Measurements from ENCODE around the gene MXD1. TPM values are rescaled to one million over a fixed set of nuclear protein-coding genes. Genes with fewer than 3 reads are reported as not detected.

The MXD1 gene
- total and polyA plus RNA-seq, 4 donors: 1.4 to 8.5 (median 5.8) TPM

DNA sequence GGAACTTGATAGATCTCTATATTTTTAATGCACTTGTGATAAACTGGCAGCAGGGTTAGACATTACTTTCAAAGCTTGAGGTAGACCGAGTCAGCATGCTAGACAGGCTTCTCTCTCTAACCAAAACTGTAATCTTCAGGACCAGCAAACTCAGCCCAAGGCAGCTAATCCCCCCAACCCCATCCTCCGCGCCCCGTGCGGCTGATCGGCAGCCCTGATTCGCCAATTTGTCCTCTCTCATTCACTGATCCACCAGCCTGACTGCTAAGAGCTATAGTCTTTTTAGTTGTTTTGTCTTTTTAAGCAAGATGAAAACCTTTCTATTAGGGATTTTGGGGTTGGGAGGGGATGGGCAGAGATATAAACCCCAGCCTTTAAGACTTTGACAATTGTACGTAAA, 25.8 kb downstream of the MXD1 start:
- Histone ChIP-seq H3K36me3 (ENCODE audit: control insufficient read depth in 4 of 4, insufficient read depth in 3 of 4, low read depth in 1 of 4, low read length in 3 of 4) (peaks cover 9 to 52% (median 34%) of the 10 kb centered on the region in 4 donors), H3K9me3 (ENCODE audit: control insufficient read depth in 4 of 4, low read length in 3 of 4) (no peaks in the 10 kb centered on the region), H3K27ac (ENCODE audit: low read depth in 1 of 2, low read length in 2 of 2) (no peak overlapping the region), H3K4me3 (ENCODE audit: low read depth in 1 of 3, low read length in 3 of 3) (no peak overlapping the region), H3K27me3 (ENCODE audit: control insufficient read depth in 4 of 4, insufficient read depth in 4 of 4, low read length in 3 of 4) (no peaks in the 10 kb centered on the region), H3K4me1 (ENCODE audit: control insufficient read depth in 4 of 4, insufficient read depth in 4 of 4, low read length in 3 of 4) (peaks cover 0 to 2% (median 0%) of the 10 kb centered on the region in 4 donors), H3K9ac (ENCODE audit: low read depth in 1 of 2, low read length in 2 of 2) (no peak overlapping the region)
- TF ChIP-seq ZBTB33 (IDR thresholded peaks at IDR 0.05) (no peak), JUND (IDR thresholded peaks at IDR 0.05) (no peak), ATF3 (IDR thresholded peaks at IDR 0.05) (no peak), EGR1 (IDR thresholded peaks at IDR 0.05; ENCODE audit: low read depth in 2 of 2) (no peak), FOXA2 (IDR thresholded peaks at IDR 0.05) (no peak), FOXA1 (IDR thresholded peaks at IDR 0.05) (no peak), RXRA (IDR thresholded peaks at IDR 0.05) (no peak), SP1 (IDR thresholded peaks at IDR 0.05) (no peak), HNF4G (IDR thresholded peaks at IDR 0.05) (no peak), GABPA (IDR thresholded peaks at IDR 0.05 in 1 of 2, conservative IDR thresholded peaks at IDR 0.05 in 1 of 2) (no peak), NR2F2 (IDR thresholded peaks at IDR 0.05) (no peak), RAD21 (IDR thresholded peaks at IDR 0.05) (no peak)
- no peak for DNase-seq (ENCODE audit: low spot score)
- 96% methylated on average over 8 of the region's 8 CpGs for WGBS

GRCh38 chr2:69943000-69943842, 28.3 kb downstream of the MXD1 start:
- 93% methylated on average over 11 of the region's 11 CpGs for WGBS
- Histone ChIP-seq H3K4me1 (ENCODE audit: control insufficient read depth in 4 of 4, insufficient read depth in 4 of 4, low read length in 3 of 4) (peaks cover 0 to 2% (median 0%) of the 10 kb centered on the region in 4 donors), H3K9ac (ENCODE audit: low read depth in 1 of 2, low read length in 2 of 2) (no peak overlapping the region), H3K27ac (ENCODE audit: low read depth in 1 of 2, low read length in 2 of 2) (peak overlapping the region in 1 of 2 donors; percentile 47), H3K27me3 (ENCODE audit: control insufficient read depth in 4 of 4, insufficient read depth in 4 of 4, low read length in 3 of 4) (no peaks in the 10 kb centered on the region), H3K9me3 (ENCODE audit: control insufficient read depth in 4 of 4, low read length in 3 of 4) (no peaks in the 10 kb centered on the region), H3K4me3 (ENCODE audit: low read depth in 1 of 3, low read length in 3 of 3) (no peak overlapping the region), H3K36me3 (ENCODE audit: control insufficient read depth in 4 of 4, insufficient read depth in 3 of 4, low read depth in 1 of 4, low read length in 3 of 4) (peaks cover 3 to 35% (median 17%) of the 10 kb centered on the region in 4 donors)
- no peak for DNase-seq (ENCODE audit: low spot score)
- TF ChIP-seq SP1 (IDR thresholded peaks at IDR 0.05) (no peak), RXRA (IDR thresholded peaks at IDR 0.05) (no peak)

DNA sequence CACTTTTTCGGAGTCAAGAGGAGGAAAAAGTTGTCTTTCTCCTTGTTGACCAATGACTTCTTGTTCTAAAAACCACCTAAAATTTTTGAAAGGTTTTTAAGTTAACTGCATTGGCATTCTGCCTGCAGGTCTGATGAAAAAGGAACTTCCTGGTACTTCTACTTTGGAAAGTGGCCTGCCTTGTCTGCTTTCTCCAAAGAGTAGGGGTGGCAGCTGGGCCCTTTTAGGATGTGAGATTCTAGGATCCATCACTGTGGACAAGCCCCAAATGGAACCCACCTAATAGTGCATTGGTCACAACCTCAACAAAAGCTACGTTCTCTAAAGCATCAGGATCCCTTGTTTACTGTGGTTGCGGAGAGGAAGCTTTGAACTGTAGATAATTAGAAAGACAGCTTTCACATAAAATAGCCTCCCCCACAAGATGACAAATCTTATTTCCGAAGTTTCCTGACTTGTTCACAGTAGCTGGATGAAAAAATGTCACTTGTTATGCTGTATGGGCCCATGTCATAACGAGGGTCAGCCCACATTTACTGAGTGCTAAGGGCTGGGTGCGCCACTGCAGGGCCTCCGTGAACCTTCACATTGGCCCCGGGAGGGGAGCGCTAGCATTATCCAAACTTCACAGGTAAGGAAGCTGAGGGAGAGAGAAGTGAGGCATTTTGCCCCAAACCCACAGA, 29.1 kb downstream of the MXD1 start:
- Histone ChIP-seq H3K4me3 (ENCODE audit: low read depth in 1 of 3, low read length in 3 of 3) (no peak overlapping the region), H3K27ac (ENCODE audit: low read depth in 1 of 2, low read length in 2 of 2) (peak overlapping the region in 1 of 2 donors; percentile 47), H3K9me3 (ENCODE audit: control insufficient read depth in 4 of 4, low read length in 3 of 4) (no peaks in the 10 kb centered on the region), H3K4me1 (ENCODE audit: control insufficient read depth in 4 of 4, insufficient read depth in 4 of 4, low read length in 3 of 4) (peaks cover 0 to 2% (median 0%) of the 10 kb centered on the region in 4 donors), H3K36me3 (ENCODE audit: control insufficient read depth in 4 of 4, insufficient read depth in 3 of 4, low read depth in 1 of 4, low read length in 3 of 4) (peaks cover 3 to 27% (median 10%) of the 10 kb centered on the region in 4 donors), H3K9ac (ENCODE audit: low read depth in 1 of 2, low read length in 2 of 2) (no peak overlapping the region), H3K27me3 (ENCODE audit: control insufficient read depth in 4 of 4, insufficient read depth in 4 of 4, low read length in 3 of 4) (no peaks in the 10 kb centered on the region)
- WGBS: 81% methylated on average over 9 of the region's 9 CpGs
- DNase-seq (ENCODE audit: low spot score): no peak
- TF ChIP-seq HNF4G (IDR thresholded peaks at IDR 0.05) (no peak), FOXA1 (IDR thresholded peaks at IDR 0.05) (no peak), YY1 (IDR thresholded peaks at IDR 0.05) (no peak), FOXA2 (IDR thresholded peaks at IDR 0.05) (no peak), ATF3 (IDR thresholded peaks at IDR 0.05) (no peak), HNF4A (conservative IDR thresholded peaks at IDR 0.05) (no peak), ZBTB33 (IDR thresholded peaks at IDR 0.05) (no peak), MAX (IDR thresholded peaks at IDR 0.05) (no peak), GABPA (IDR thresholded peaks at IDR 0.05 in 1 of 2, conservative IDR thresholded peaks at IDR 0.05 in 1 of 2) (no peak), JUND (IDR thresholded peaks at IDR 0.05) (no peak)
- TF ChIP-seq, protein P1, sequence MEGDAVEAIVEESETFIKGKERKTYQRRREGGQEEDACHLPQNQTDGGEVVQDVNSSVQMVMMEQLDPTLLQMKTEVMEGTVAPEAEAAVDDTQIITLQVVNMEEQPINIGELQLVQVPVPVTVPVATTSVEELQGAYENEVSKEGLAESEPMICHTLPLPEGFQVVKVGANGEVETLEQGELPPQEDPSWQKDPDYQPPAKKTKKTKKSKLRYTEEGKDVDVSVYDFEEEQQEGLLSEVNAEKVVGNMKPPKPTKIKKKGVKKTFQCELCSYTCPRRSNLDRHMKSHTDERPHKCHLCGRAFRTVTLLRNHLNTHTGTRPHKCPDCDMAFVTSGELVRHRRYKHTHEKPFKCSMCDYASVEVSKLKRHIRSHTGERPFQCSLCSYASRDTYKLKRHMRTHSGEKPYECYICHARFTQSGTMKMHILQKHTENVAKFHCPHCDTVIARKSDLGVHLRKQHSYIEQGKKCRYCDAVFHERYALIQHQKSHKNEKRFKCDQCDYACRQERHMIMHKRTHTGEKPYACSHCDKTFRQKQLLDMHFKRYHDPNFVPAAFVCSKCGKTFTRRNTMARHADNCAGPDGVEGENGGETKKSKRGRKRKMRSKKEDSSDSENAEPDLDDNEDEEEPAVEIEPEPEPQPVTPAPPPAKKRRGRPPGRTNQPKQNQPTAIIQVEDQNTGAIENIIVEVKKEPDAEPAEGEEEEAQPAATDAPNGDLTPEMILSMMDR (IDR thresholded peaks at IDR 0.05; ENCODE audit: low read depth, low read length, missing input control): no peak

All from liver (tissue), 9 donors.